RWPE2 (cell line): ENCODE results near the gene LPGAT1.

Experiments used
- ATAC-seq: fragments of 200-7000 bp; cut with Tn5 transposase; 3 replicates; pipeline ENCODE4 v1.9.1; 2021; ENCODE audit warnings: low read depth
- DNase-seq: peaks from one replicate; pipeline ENCODE4 v3.0.0-alpha.2; 2020; ENCODE audit warnings: low spot score
- H3K27ac ChIP-seq: fragments of 450-650 bp; 2 replicates; pipeline ENCODE4 v1.5.1; 2017; ENCODE audit warnings: mild to moderate bottlenecking; ENCODE audit not compliant: poor library complexity, severe bottlenecking
- H3K27me3 ChIP-seq: fragments of 250-450 bp; sonication (Bioruptor Pico); 2 replicates; pipeline ENCODE4 v1.5.1; 2021; ENCODE audit warnings: mild to moderate bottlenecking, moderate library complexity; ENCODE audit not compliant: insufficient read depth, poor library complexity, severe bottlenecking
- H3K36me3 ChIP-seq: fragments of 250-450 bp; sonication (Bioruptor Pico); 2 replicates; pipeline ENCODE4 v1.5.1; 2020; ENCODE audit warnings: low read depth, mild to moderate bottlenecking, moderate library complexity
- H3K4me1 ChIP-seq: fragments of 250-450 bp; sonication (Bioruptor Pico); 2 replicates; pipeline ENCODE4 v1.5.1; 2021; ENCODE audit warnings: mild to moderate bottlenecking, moderate library complexity; ENCODE audit not compliant: insufficient read depth, poor library complexity, severe bottlenecking
- H3K4me3 ChIP-seq: fragments of 250-450 bp; sonication (Bioruptor Pico); 2 replicates; pipeline ENCODE4 v1.5.1; 2021; ENCODE audit warnings: mild to moderate bottlenecking, moderate library complexity; ENCODE audit not compliant: severe bottlenecking
- H3K9me3 ChIP-seq: fragments of 250-450 bp; sonication (Bioruptor Pico); 2 replicates; pipeline ENCODE4 v1.5.1; 2021; ENCODE audit warnings: mild to moderate bottlenecking, moderate library complexity; ENCODE audit not compliant: severe bottlenecking
- TF ChIP-seq, protein P1 (sequence below): fragments of 450-650 bp; IDR thresholded peaks from one replicate; pipeline ENCODE4 v1.5.1; 2017; ENCODE audit warnings: mild to moderate bottlenecking, moderate library complexity; ENCODE audit not compliant: poor library complexity, severe bottlenecking

Gene LPGAT1

GRCh38 chr1:211715971-211716370, 114.6 kb downstream of the LPGAT1 start:
- no peak overlapping the region for H3K27ac ChIP-seq
- no peaks in the 10 kb centered on the region for H3K4me1 ChIP-seq
- H3K27me3 ChIP-seq: no peaks in the 10 kb centered on the region
- H3K36me3 ChIP-seq: no peaks in the 10 kb centered on the region
- DNase-seq (no peak), ATAC-seq (no peak)
- no peak overlapping the region for H3K4me3 ChIP-seq
- no peaks in the 10 kb centered on the region for H3K9me3 ChIP-seq
- TF ChIP-seq, protein P1, sequence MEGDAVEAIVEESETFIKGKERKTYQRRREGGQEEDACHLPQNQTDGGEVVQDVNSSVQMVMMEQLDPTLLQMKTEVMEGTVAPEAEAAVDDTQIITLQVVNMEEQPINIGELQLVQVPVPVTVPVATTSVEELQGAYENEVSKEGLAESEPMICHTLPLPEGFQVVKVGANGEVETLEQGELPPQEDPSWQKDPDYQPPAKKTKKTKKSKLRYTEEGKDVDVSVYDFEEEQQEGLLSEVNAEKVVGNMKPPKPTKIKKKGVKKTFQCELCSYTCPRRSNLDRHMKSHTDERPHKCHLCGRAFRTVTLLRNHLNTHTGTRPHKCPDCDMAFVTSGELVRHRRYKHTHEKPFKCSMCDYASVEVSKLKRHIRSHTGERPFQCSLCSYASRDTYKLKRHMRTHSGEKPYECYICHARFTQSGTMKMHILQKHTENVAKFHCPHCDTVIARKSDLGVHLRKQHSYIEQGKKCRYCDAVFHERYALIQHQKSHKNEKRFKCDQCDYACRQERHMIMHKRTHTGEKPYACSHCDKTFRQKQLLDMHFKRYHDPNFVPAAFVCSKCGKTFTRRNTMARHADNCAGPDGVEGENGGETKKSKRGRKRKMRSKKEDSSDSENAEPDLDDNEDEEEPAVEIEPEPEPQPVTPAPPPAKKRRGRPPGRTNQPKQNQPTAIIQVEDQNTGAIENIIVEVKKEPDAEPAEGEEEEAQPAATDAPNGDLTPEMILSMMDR: no peak

- DNase-seq (no peak), ATAC-seq (no peak)
- Histone ChIP-seq H3K36me3 (no peaks in the 10 kb centered on the region), H3K4me3 (no peak overlapping the region), H3K9me3 (no peaks in the 10 kb centered on the region), H3K4me1 (no peaks in the 10 kb centered on the region), H3K27ac (no peak overlapping the region), H3K27me3 (no peaks in the 10 kb centered on the region)
- TF ChIP-seq, protein P1: no peak
Measured at GRCh38 chr1:211714154-211714553, 116.4 kb downstream of the LPGAT1 start.

GRCh38 chr1:211713231-211713630, 117.3 kb downstream of the LPGAT1 start:
- H3K4me1 ChIP-seq: no peaks in the 10 kb centered on the region
- no peak overlapping the region for H3K27ac ChIP-seq
- H3K36me3 ChIP-seq: no peaks in the 10 kb centered on the region
- H3K4me3 ChIP-seq: no peak overlapping the region
- H3K9me3 ChIP-seq: no peaks in the 10 kb centered on the region
- ATAC-seq (no peak), DNase-seq (no peak)
- TF ChIP-seq, protein P1: no peak
- no peaks in the 10 kb centered on the region for H3K27me3 ChIP-seq

DNA sequence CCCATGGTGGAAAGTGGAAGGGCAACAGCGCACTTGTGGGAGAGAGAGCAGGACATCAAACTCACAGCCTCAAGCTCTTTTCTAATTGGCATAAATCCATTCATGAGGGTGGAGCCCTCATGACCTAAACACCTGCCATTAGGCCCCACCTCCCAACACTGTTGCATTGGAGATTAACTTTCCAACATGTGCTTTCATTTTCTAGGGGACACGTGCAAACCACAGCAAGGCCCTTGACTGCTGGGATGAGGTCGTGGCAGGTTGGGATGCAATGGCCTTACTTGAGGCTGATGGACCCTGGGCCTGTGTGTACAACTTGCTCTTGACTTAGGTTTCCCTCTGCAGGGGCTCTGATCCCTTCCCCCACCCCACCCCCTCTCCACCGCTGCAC, 119.3 kb downstream of the LPGAT1 start:
- TF ChIP-seq, protein P1: no peak
- Histone ChIP-seq H3K4me1 (no peaks in the 10 kb centered on the region), H3K4me3 (no peak overlapping the region), H3K27ac (no peak overlapping the region), H3K36me3 (no peaks in the 10 kb centered on the region), H3K9me3 (no peaks in the 10 kb centered on the region), H3K27me3 (no peaks in the 10 kb centered on the region)
- ATAC-seq: no peak
- DNase-seq: no peak

DNA sequence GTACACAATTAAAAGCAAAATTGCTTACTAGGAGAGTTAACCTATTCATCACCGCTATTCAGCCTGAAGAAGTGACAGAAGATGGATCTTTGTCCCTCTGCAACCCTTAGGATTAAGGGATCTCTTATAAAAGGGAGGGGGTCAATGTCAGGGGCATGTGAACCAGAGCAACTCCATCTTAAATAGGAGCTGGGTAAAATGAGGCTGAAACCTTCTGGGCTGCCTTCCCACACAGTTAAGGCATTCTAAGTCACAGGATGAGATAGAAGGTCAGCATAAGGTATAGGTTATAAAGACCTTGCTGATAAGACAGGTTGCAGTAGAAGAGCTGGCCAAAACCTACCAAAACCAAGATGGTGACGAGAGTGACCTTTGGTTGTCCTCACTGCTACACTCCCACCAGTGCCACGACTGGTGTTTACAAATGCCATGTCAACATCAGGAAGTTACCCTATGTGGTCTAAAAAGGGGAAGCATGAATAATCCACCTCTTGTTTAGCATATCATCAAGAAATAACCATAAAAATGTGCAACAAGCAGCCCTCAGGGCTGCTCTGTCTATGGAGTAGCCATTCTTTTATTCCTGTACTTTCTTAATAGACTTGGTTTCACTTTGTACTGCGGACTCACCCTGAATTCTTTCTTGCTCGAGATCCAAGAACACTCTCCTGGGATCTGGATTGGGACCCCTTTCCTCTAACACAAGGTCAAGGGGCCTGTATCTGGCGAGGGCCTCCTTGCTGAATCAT, 119.8 kb downstream of the LPGAT1 start:
- Histone ChIP-seq H3K27me3 (no peaks in the 10 kb centered on the region), H3K27ac (no peak overlapping the region), H3K4me3 (no peak overlapping the region), H3K9me3 (no peaks in the 10 kb centered on the region), H3K4me1 (peaks cover 3% of the 10 kb centered on the region), H3K36me3 (no peaks in the 10 kb centered on the region)
- TF ChIP-seq, protein P1: no peak
- ATAC-seq (no peak), DNase-seq (no peak)
